Adrenal gland (tissue), 12 donors: ENCODE measurements around the gene SPNS1. TPM values are rescaled to one million over a fixed set of nuclear protein-coding genes. Genes with fewer than 3 reads are reported as not detected.

Experiments used
- DNase-seq, 7 donors: peaks; one replicate each; pipeline ENCODE4 v3.0.0-alpha.2; 2019 to 2020
- H3K27ac ChIP-seq, 5 donors: fragments of 200-600 bp; sonication (generic) in 4 of 5; 1 replicate in 3 of 5; 2 replicates in 2 of 5; pipeline versions ENCODE4 v1.5.1 to v1.8.0; 2016 to 2020; ENCODE audit warnings: mild to moderate bottlenecking in 1 of 5
- H3K27me3 ChIP-seq: fragments of 200-600 bp; 2 replicates; pipeline ENCODE4 v1.8.0; 2021
- H3K36me3 ChIP-seq, 2 donors: fragments of 200-600 bp; replicated peaks in 1 of 2; 1 replicate in 1 of 2; 2 replicates in 1 of 2; pipeline versions ENCODE4 v1.5.1 to v1.8.0; 2018 to 2022
- H3K4me1 ChIP-seq, 2 donors: fragments of 200-600 bp; replicated peaks in 1 of 2; 1 replicate in 1 of 2; 2 replicates in 1 of 2; pipeline versions ENCODE4 v1.5.1 to v1.8.0; 2018 to 2021
- H3K4me3 ChIP-seq, 4 donors: fragments of 200-600 bp; sonication (generic) in 3 of 4; one replicate each; pipeline ENCODE4 v1.5.1; 2016 to 2018
- H3K9me3 ChIP-seq, 3 donors: fragments of 200-600 bp; sonication (generic) in 1 of 3; replicated peaks in 1 of 3; 1 replicate in 2 of 3; 2 replicates in 1 of 3; pipeline versions ENCODE4 v1.5.1 to v1.8.0; 2016 to 2021
- POLR2A ChIP-seq, 2 donors: fragments of 450-650 bp; IDR thresholded peaks; one replicate each; pipeline ENCODE4 v1.6.1; 2017; ENCODE audit warnings: antibody characterized with exemption in 2 of 2, mild to moderate bottlenecking in 2 of 2, moderate library complexity in 1 of 2
- WGBS, 4 donors: extraction: QIAGEN DNeasy Blood & Tissue Kit in 2 of 4; methylation state at CpG; one replicate each; pipeline versions ENCODE4 v1.1.5 to v1.1.7; 2013 to 2017; 5-methylcytosine and 5-hydroxymethylcytosine counted together
- intact Hi-C, 2 donors: fragments of 100-400 bp; cut with DNase I; formaldehyde crosslinking; loops; one replicate each; pipeline versions ENCODE4 v1.14.1 to v1.15.0; 2022 to 2023
- polyA plus RNA-seq, 3 donors: library from polyadenylated mRNA; stranded (reverse); fragments of 200-250 nt in 2 of 3; fragments of 350-450 nt in 1 of 3; fragmentation: Illumina TruSeq in 1 of 3; extraction: RNeasy Lipid Tissue Mini Kit (QIAGEN cat#74804) in 1 of 3; gene quantifications; one replicate each; pipeline ENCODE4 v1.2.3, GENCODE V29; 2013 to 2014
- total RNA-seq, 9 donors: library from RNA; depleted of rRNA in 4 of 9; stranded (reverse); fragments of >200 nt in 4 of 9; fragments of 120-200 nt in 1 of 9; fragmentation: NEBNext Ultra II Directional in 1 of 9; extraction: Animal tissue kit (Norgen Biotek cat#: 25700) in 1 of 9; gene quantifications; one replicate each; pipeline versions ENCODE4 v1.1.0 to v1.2.4, GENCODE V29; 2013 to 2023
- TF ChIP-seq, protein P1 (sequence below), 6 experiments: fragments of 450-650 bp in 4 of 6; fragments of 200-600 bp in 2 of 6; sonication (generic) in 1 of 6; IDR thresholded peaks; 1 replicate in 5 of 6; 2 replicates in 1 of 6; pipeline versions ENCODE4 v1.5.1 to v1.8.0; 2016 to 2021; ENCODE audit warnings: antibody characterized with exemption in 6 of 6, mild to moderate bottlenecking in 2 of 6, moderate library complexity in 1 of 6
- donor health status: healthy with polysubstance abuse.
- donor health status: Bipolar disorder and iron deficiency.
- donor health status: DM: yes; HTN: yes; CAD: no.
- donor health status: DM: no; HTN: no; CAD: no.
- donor health status: DM: no; HTN: no; CAD: no.
- donor health status: DM: yes; HTN: yes; CAD: no.

SPNS1 gene
- total and polyA plus RNA-seq, 12 donors, result 8.3 to 168 (median 37.9) TPM

DNA sequence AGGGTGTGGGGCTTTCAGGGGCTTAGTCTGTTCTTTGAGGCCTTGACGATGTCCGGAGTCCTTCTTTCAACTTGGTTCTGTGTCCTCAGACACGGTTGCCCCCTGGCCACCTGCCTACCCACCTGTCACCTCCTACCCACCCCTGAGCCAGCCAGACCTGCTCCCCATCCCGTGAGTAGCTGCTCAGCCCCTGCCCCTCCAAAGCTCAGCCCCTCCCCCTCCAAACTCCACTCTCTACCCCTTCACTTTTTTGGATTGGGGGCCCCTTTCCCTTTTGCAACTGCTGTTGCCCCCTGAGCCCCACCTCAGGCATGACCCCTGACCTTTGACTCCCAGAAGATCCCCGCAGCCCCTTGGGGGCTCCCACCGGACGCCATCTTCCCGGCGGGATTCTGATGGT lies 11.5 kb downstream of the SPNS1 start:
- H3K27me3 ChIP-seq, result no peaks in the 10 kb centered on the region
- H3K27ac ChIP-seq, result no peak overlapping the region
- intact Hi-C loops, result no loop called here
- no peaks in the 10 kb centered on the region for H3K4me1 ChIP-seq
- peaks cover 0 to 6% (median 0%) of the 10 kb centered on the region in 3 donors for H3K9me3 ChIP-seq
- TF ChIP-seq, protein P1, sequence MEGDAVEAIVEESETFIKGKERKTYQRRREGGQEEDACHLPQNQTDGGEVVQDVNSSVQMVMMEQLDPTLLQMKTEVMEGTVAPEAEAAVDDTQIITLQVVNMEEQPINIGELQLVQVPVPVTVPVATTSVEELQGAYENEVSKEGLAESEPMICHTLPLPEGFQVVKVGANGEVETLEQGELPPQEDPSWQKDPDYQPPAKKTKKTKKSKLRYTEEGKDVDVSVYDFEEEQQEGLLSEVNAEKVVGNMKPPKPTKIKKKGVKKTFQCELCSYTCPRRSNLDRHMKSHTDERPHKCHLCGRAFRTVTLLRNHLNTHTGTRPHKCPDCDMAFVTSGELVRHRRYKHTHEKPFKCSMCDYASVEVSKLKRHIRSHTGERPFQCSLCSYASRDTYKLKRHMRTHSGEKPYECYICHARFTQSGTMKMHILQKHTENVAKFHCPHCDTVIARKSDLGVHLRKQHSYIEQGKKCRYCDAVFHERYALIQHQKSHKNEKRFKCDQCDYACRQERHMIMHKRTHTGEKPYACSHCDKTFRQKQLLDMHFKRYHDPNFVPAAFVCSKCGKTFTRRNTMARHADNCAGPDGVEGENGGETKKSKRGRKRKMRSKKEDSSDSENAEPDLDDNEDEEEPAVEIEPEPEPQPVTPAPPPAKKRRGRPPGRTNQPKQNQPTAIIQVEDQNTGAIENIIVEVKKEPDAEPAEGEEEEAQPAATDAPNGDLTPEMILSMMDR (IDR thresholded peaks at IDR 0.05), result no peak
- no peak for TF ChIP-seq POLR2A (IDR thresholded peaks at IDR 0.05)
- no peak for DNase-seq
- H3K36me3 ChIP-seq, result peaks cover 0 to 38% of the 10 kb centered on the region in 2 donors
- H3K4me3 ChIP-seq, result no peak overlapping the region
- WGBS, 4 donors, result 87 to 95% (median 91%) methylated on average over 8 to 9 of the region's 9 CpGs

DNA sequence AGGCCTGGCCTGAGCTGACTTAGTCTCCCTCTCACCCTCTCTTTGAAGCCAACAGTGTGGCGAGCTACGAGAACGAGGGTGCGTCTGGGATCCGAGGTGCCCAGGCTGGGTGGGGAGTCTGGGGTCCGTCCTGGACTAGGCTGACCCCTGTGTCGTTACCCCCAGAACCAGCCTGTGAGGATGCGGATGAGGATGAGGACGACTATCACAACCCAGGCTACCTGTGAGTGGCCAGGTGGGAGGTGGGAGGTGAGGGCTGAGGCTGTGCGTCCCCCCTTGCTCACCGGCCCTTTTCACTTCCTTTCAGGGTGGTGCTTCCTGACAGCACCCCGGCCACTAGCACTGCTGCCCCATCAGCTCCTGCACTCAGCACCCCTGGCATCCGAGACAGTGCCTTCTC lies 11.9 kb downstream of the SPNS1 start:
- H3K9me3 ChIP-seq, result peaks cover 0 to 6% (median 0%) of the 10 kb centered on the region in 3 donors
- H3K4me3 ChIP-seq, result no peak overlapping the region
- peaks cover 0 to 35% of the 10 kb centered on the region in 2 donors for H3K36me3 ChIP-seq
- no peak overlapping the region for H3K27ac ChIP-seq
- TF ChIP-seq, protein P1 (IDR thresholded peaks at IDR 0.05), result no peak
- TF ChIP-seq POLR2A (IDR thresholded peaks at IDR 0.05), result no peak
- no peaks in the 10 kb centered on the region for H3K27me3 ChIP-seq
- WGBS, 4 donors, result 83 to 95% (median 89%) methylated on average over 4 to 13 of the region's 13 CpGs
- intact Hi-C loops, result no loop called here
- no peaks in the 10 kb centered on the region for H3K4me1 ChIP-seq
- no peak for DNase-seq

- no peak overlapping the region for H3K4me3 ChIP-seq
- no peak overlapping the region for H3K27ac ChIP-seq
- H3K9me3 ChIP-seq, result peaks cover 0 to 6% (median 0%) of the 10 kb centered on the region in 3 donors
- no peaks in the 10 kb centered on the region for H3K4me1 ChIP-seq
- 94 to 98% (median 96%) methylated on average over 4 of the region's 4 CpGs for WGBS, 4 donors
- intact Hi-C loops, result no loop called here
- no peak for DNase-seq
- H3K36me3 ChIP-seq, result peaks cover 0 to 28% of the 10 kb centered on the region in 2 donors
- no peaks in the 10 kb centered on the region for H3K27me3 ChIP-seq
- TF ChIP-seq, protein P1 (IDR thresholded peaks at IDR 0.05), result no peak
- TF ChIP-seq POLR2A (IDR thresholded peaks at IDR 0.05), result no peak
These were observed 12.7 kb downstream of the SPNS1 start for GRCh38 chr16:28987170-28987853.

GRCh38 chr16:28989363-28989762 lies 14.8 kb downstream of the SPNS1 start:
- H3K4me1 ChIP-seq, result no peaks in the 10 kb centered on the region
- no peaks in the 10 kb centered on the region for H3K27me3 ChIP-seq
- no peak for DNase-seq
- intact Hi-C loops, result no loop called here
- 94 to 98% (median 94%) methylated on average over 9 to 14 of the region's 14 CpGs for WGBS, 4 donors
- peaks cover 0 to 7% of the 10 kb centered on the region in 2 donors for H3K36me3 ChIP-seq
- no peak overlapping the region for H3K27ac ChIP-seq
- TF ChIP-seq, protein P1 (IDR thresholded peaks at IDR 0.05), result no peak
- TF ChIP-seq POLR2A (IDR thresholded peaks at IDR 0.05), result no peak
- H3K9me3 ChIP-seq, result peaks cover 0 to 6% (median 0%) of the 10 kb centered on the region in 3 donors
- no peak overlapping the region for H3K4me3 ChIP-seq
